Measurements from ENCODE around the gene BICD2.

Gene BICD2

DNA sequence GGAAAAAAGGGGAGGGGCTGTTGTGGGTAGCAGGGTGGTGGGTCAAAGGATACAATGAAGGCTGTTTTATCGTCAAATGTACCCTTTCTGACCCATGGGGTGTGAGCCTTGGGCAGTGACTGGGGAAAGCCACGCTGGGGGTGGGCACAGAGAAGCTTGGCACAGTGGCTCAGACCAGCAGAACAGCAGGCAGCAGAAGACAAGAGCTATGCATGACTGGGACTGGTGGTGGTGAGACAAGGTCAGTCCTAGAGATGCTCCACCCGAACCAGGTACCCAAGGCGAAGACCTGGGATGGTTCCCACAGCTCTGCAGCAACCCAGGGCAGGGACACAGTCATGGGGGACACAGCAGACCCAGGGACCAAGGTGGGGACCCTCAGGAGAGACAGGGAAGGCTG, 38.3 kb downstream of the BICD2 start:
- no peak for DNase-seq

DNA sequence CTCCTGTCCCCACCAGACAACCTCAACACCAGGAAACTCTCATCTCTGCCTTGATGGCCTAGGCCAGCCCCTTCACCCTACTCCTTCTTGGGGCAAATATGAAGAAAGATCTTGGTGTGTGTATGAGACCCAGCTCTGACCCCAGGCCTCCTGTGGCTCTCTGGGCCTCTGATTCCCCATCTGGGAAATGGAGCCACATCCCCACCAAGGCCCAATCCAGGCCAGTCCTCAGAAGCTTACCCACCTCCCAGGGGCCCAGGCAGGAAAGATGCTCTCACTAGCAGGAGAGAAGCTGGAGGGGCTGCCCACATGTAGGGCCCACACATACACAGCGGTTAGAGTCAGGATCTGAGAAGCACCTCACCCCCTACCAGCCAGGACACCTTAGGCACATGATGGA, 38.9 kb downstream of the BICD2 start:
- no peak for DNase-seq

DNA sequence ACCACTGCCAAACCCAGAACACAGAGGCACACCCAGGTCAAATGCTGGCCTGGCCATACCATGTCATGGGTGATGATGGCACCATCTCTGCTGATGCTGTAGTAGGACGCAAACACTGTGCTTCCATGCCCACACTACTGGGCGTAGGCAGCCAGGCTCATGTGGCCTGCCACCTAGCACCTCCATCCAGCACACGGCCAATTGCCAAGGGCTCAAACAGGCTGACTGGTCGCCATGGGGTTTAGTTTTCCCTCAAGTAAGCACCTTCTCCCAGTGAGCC, 39.4 kb downstream of the BICD2 start:
- no peak for DNase-seq

GRCh38 chr9:92724528-92725265, 39.9 kb downstream of the BICD2 start:
- no peak for DNase-seq

DNA sequence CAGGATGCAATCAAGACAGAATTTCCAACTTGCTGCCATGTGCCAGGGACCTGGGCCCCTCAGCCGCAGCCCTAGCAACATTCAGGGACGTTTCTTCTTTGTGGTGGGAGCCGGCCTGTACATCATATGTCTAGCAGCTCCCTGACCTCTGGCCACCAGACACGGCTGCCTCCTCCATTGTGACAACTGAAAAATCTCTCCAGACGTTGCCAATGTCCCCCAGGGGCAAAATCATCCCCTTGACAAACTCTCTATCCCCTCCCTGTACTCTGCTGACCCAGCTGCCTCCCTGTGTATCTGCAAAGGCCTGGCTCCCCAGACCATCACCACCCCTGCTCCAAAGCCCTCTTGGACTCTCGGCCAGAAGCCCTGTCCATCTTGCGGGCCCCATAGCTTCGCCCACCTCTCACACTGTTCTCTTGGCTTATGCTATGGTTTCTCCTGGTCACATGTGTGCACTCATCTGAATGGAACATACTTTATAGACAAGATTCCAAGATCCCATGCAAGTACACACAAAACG, 40.8 kb downstream of the BICD2 start:
- DNase-seq = no peak

GRCh38 chr9:92723299-92723625, 41.4 kb downstream of the BICD2 start:
- DNase-seq = no peak

GRCh38 chr9:92722386-92723298, 42.0 kb downstream of the BICD2 start:
- DNase-seq = no peak

GRCh38 chr9:92721548-92721947, 43.1 kb downstream of the BICD2 start:
- no peak for DNase-seq

- no peak for DNase-seq
These were observed 43.7 kb downstream of the BICD2 start for GRCh38 chr9:92720807-92721535.

DNA sequence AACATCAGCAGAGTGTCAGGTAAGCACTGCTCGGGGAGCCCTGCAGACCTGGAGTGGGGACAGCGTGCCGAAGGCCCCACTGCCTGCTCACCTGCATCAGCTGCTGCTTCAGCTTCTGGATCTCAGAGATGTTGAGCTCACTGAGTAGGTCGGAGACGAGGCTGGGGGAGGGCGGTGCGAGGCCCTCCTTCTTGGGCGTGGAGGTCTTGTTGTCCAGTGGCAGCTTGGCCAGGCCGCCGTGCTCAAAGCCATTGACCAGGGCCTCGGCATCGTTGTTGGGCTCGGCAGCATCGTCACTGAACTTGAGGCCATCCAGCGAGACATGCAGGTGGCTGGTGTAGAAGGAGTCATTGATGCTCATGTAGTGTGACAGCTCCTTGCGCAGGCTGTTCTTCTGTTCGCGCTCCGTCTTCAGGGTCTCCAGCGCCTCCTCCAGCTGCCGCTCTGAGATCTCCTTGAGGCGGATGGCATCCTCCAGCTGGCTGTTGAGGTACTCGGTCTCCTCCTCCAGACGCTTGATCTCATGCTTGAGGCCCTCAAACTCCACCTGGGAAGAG, 44.3 kb downstream of the BICD2 start:
- no peak for DNase-seq

DNA sequence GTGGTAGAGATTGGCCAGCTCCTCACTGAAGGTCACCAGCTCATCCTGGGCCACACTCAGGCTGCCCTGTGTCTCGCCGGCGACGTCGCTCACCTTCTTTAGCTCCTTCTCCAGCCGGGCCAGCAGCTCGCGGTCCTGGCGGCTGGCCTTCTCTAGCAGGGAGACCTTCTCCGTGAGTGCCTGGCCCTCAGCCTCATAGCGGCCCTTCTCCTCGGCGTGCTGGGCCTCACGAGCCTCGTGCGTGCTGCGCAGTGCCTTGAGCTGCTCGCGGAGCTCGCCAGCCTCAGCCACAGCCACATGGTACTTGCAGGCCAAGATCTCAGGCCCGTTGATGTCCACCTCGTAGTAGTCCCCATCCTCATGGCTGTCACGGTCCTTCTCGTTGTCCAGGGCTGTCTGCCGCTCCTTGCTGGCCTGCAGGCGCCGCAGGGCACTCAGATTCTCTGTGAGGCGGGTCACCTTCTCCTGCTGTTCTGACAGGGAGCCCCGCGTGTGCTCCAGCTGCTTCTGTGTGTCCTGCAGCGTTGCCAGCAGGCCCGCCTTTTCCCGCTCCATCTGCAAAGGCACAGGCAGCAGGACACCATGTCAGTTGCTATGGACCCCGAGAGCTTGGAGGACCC, 45.5 kb downstream of the BICD2 start:
- no peak for DNase-seq

DNA sequence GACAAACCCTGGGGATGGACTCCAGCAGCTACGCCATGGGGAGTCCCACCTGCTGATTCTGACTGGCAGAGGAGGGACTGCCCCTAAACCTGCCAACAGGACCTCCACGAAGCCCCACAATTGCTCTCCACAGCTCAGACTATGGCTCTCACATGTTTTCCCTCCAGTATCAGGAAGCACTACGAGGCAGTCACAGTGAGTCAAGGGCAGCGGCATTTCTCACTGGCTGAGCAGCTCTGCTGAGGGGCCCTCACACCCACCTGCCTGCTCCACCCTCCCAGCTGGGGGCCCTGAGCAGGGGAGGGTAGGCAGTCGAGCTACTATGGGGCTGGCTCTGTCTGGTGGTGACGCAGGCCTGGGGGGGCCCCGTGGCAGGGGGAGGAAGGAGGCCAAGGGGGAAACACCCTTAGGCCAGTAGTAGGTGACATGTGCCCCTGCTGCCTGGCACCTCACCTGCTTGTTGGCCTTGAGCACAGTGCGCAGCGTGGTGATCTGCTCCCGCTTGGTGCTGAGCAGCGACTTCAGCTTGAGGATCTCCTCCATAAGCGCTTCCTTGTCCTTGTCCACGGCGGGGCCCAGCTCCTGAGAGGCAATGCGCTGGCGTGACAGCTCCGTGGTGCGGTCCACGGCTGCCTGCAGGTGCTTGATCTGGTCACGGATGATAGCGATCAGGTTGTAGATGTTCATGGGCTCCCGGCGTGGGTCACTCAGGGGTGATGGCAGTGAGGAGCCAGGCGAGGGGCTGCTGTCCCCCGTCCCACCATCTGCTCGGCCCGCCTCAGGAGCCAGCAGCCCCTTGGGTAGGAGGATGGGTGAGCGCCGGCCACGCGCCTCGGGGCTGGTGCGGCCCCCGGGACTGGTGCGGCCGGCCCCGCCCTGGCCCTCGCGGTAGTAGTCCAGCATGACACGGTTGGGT, 46.3 kb downstream of the BICD2 start:
- no peak for DNase-seq

DNA sequence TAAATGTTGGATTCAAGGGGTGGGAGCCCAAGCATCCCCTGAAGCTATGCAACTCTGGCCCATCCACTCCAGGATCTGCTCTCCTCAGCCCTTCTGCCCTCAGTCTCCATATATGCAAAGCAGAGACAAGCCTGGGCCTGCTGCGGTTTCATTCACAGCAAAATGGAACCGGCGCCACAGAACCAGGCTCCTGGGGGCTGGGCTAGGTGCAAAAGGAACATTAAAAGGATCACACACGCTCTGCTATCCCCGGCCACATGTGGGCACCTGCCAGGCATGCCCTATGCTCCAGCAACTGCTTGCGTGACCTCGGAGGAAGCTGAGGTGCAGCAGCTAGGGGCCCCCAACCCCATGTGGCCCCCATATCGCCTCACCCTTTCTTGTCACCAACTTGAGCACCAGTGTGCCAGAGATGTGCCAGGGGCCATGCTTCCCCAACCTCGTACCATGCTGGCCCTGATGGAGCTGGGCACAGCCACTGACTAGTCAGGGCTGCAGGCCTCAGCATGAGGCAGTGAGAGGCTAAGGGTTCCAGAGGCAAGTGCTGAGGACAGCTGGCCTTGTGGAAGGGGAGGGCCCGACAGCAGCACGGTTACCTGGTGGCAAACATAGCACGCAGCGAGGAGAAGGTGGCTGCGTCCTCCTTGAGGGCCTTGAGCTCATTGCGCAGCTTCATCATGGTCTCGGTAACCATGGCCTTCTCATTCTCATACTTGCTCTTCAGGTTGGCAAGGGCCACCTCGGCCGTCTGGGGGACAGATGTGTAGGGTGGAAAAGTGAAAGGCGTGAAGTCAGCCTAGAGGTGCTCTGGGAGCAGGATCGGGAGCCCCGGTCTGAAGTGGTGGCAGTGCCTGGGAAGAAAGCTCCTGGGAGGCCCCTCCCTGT, 47.2 kb downstream of the BICD2 start:
- no peak for DNase-seq

- peak; percentile 81 for DNase-seq
These were observed 48.1 kb downstream of the BICD2 start for GRCh38 chr9:92716557-92716956.

GRCh38 chr9:92715488-92716231, 49.0 kb downstream of the BICD2 start:
- no peak for DNase-seq

DNA sequence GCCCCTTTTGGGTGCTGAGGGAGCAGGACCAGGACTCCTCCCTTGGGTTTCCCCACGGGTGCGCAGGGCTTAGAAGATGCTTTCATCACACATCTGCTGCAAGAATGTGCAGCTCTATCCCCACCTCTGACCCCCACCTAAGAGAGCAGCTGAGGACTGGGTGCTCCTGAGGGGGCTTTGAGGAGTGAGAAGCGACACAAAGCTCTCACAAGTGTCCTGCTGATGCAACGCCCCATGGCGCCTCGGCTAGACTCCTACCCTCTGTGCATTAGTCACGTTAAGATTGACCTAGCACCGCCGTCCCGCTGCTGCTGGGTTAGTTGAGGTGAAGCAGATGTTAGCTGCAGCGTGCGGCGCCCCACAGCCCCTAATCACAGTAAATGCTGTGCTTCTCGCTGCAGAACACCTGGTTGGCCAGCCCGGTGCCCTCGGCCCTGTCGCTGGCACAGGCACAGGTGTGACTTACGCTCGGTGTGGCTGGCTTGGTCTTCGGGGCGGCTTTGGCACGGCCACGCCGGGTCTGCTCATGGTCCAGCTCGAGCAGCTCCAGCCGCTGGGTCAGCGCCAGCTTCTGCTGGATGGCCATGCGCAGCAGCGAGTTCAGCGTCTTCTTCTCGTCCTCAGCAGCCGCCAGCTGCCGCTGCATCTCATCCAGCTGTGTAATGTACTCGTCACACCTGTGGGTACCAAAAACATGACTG, 49.7 kb downstream of the BICD2 start:
- DNase-seq = no peak

- DNase-seq = no peak
These were observed 50.6 kb downstream of the BICD2 start for GRCh38 chr9:92714016-92714415.

- no peak for DNase-seq
These were observed 51.1 kb downstream of the BICD2 start for GRCh38 chr9:92713528-92713927.

DNA sequence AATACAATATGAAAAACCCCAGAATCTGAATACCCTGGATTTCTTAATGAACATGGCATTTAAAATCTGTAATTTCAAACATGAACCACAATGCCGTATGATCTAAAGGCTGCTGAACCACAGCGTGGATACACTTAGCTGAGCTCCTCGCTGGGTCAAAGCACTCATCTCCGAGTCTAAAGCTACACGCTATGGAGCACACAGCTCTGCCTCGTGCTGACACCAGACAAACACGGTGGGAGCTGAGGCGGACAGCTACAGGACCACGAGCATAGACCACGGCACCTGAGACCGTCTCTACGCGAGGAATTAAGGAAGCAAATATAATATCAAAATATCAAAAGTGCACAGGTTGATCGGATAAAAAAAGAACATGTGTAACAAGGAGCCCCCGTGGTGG, 51.9 kb downstream of the BICD2 start:
- DNase-seq = no peak

Data from CD4-positive, alpha-beta T cell treated with Interleukin-21 for 1 hour (primary cell).